Activated CD8-positive, alpha-beta memory T cell treated with anti-CD3 and anti-CD28 coated beads, Interleukin-2, amount 50 U/mL, for 24 hours (primary cell): ENCODE measurements around the gene TUBGCP2.

Source experiments
- DNase-seq: peaks from one replicate; pipeline ENCODE4 v3.0.0-alpha.2; 2020; ENCODE audit errors: extremely low read depth

Gene TUBGCP2

DNA sequence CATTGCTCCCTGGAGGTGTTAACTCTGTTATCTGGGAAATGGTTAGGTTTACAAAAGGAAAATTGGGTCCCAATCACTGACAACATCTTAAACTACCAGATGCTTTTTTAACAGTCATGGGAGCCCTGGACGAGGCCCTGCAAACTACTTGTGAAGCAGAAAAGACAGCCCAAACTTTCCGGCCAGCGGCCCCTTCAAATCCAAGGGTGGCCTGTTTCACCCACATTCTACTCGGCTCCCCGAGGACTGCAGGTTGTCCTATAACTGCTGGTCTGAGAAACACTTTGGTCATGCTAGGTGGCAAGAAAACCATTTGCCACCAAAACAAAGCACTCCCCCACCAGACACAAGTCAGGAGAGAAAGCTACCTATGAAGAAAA, 2.6 kb downstream of the TUBGCP2 start:
- no peak for DNase-seq

DNA sequence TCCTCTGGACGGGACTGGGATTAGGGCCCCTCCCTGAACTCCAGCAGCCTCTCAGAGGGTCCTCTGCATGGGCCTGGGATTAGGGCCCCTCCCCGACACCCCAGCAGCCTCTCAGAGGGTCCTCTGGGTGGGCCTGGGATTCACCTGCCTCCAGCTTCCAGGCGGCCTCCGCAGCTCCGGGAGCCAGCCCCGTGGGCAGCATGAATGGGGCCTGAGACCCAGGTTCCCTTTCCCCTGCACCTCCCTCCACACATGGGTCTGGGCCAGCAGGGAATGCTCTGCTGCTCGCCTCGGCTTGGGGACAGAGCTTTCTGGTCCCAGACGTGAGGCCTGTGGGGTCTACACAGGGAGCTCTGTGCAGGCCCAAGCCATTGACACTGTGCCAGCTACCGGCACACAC, 5.5 kb downstream of the TUBGCP2 start:
- no peak for DNase-seq

DNA sequence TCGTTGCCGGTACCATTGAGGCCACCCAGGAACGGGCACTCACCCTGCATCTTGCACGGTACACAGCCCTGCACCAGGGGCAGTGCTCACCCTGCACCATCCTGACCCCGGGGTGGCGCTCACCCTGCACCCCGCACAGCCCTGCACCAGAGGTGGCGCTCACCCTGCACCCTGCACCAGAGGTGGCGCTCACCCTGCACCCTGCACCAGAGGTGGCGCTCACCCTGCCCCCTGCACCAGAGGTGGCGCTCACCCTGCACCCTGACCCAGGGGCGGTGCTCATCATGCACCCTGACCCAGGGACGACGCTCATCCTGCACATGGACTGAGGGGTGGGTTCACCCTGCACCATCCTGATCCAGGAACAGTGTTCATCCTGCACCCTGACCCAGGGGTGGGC, 6.4 kb downstream of the TUBGCP2 start:
- no peak for DNase-seq

DNA sequence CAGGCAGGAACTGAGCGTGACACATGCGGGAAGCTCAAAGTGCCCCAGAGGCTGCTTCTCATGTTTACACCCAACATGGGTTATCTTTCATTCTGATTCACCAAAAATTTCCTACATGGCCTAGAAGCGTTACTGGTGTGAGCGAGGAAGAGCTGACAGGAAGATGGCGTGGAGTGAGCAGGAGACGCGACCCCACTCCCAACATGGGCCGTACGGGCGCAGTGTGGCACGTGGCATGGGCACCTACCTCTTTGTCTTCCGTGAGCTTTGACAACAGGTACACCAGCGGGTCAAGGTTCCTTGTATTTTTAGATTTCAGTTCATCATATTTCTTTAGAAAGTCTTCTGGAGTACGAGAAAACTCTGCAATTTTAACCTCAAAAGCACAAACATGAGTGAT, 8.9 kb downstream of the TUBGCP2 start:
- no peak for DNase-seq

DNA sequence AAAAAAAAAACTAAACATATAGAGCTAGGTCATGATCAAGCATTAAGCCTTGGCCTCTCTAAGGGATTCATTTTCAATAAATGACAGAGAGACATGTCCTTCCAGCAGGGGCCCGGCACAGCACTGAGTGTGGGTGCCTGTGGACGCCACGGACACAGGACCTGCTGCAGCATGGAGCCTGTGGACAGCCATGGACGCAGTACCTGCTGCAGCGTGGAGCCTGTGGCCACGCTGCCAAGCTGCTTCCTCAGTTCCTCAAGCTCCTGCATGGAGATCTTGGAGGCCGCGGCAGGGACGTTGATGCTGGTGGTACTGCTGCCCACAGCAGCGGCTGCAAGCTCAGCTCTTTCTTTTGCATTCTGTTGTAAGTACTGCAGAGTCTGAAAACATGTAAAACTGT, 9.4 kb downstream of the TUBGCP2 start:
- DNase-seq = no peak

DNA sequence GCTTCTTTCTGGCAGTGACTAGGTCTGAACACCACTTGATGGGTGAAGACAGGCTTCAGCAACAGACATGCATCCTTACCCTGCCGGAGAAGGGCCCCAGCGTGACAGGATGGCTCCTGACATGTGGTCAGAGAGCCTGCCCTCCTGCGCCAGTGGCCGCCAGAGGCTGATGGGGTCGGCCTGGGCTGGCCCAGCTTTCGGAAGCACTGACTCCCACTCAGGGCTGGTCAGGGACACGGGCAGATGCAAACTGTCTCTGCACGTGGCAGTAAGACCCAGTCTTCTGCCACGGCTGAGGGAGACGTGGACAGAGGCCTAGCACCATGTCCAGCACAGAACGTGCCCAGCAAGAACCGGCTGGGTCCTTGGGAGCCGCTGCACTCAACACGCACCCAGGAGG, 10.2 kb downstream of the TUBGCP2 start:
- no peak for DNase-seq

DNA sequence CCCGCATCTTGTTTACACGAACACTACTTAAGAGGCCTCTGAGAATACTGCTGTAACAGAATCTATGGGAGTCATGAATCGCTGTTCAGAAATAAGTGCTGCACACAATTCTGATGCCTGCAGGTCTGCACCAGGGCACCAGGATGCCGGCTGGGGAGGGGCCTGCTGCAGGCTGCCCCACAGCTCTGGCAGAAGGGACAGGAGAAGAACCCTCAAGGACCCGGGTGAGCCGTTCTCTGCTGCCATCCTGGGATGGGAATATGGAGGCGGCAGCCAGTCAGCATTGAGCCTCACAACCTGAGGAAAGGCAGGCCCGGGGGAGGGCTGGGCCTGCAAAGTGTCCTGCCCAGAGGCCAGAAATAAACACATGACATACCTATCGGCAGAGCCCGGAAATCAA, 11.2 kb downstream of the TUBGCP2 start:
- DNase-seq = no peak

DNA sequence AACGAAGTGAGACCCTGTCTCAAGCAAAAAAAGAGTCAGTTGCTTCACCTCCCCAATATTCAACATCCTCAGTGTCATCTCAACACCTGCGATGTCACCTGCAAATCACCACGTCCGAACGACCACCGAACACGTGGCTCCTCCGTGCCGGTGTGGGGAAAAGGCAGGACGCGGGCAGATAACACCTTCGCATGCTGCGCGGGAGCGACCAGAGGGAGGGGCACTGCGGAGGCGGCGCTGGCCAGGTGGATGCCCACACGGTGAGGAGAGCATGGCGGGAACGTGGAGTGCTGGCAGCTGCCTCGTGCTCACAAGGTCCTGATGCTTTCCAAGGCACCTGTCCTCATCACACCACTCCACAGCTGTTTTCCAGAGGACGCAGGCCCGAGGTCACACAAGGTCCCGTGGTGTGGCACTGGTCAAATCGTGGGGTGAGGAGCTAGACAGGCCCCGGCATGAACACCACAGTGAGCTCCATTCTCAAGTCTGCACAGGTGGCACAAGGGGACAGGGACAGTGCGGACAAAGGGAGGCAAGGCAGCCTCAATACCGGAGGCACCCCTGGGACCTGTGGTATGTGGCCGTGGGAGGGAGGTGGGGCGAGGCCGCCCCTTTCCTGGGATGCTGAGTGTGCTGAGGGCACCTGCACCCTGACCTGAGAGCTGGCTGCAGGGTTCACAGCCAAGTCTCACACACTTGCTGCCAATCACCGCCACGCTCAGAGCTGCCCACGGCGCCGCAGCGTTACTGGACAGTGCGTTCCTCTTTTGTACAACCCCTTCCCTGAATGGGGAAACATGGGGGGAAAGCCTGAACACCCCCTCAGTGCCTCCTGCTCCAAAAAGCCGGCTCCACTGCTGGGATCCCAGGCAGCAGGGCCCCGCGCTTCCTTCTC, 13.0 kb downstream of the TUBGCP2 start:
- no peak for DNase-seq

DNA sequence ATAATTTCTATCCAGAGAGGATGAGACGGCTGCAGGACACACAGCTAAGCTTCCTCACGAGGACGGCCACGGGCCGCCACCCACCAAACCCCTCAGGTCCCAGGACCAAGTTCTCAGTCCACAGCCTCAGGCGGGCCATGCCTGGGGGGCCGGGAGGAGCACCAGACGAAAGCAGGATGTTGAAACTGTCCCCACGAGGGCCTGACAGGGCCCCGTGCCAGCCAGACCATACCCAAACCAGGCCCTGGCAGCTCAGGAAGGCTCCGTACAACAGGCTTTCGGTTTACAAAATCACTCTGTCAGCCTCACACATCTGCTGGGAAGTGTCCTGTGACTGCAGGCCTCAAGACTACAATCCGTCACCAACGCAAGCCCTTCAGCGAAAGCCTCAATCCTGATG, 14.5 kb downstream of the TUBGCP2 start:
- DNase-seq = no peak

DNA sequence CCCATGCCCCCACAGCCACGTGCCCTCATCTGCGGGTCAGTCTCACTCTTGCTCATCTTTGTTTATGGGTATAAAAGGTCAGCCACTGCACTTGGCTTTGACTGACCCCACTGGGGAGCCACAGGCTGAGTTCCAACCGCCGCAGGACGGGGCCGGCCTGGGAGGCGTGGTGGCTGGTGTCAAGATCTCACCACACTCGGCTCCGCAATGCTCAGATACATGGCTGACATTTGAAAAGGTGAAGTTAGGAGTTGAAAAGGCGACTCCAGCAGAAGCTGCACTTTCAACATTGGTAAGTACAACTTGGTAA, 14.9 kb downstream of the TUBGCP2 start:
- no peak for DNase-seq

DNA sequence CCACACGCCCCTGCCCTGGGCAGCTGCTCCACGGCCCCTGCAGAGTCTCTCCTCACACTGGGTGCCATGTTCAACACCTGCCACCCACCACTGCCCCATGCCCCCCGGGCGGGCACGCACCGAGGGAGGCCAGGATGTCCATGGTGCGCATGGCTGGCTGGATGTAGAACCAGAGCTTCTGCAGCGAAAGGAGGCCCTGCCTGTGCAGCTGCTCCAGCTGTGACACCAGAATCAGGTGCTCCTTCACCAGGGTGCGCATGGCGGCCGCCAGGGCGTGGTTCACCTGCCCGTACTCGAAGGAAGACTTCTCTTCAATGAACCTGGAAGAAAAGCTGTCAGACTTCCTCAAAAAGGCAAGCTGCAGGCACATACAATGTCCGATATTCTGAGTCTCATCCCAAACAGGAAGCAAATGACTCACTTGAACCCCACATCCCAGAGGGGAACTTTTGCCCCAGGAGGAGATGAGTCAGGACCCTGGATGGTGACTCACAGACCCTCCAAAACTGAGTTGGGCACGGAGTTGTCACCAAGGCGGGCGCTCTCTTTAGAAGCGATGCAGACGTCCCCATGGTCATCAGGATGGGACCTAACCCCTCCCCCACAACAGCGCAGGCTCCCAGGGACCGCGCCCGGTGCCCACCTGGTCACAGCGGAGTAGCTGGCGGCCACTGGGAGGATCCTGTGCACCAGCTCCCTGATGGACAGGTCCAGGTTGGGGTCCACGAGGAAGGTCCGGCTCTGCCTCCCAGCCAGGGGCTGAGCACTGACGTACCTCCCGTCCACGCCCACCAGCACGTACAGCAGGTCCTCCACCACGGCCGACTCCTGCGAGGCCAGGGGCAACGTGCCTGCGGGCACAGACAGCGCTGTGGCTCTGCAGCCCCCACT, 15.5 kb downstream of the TUBGCP2 start:
- no peak for DNase-seq

DNA sequence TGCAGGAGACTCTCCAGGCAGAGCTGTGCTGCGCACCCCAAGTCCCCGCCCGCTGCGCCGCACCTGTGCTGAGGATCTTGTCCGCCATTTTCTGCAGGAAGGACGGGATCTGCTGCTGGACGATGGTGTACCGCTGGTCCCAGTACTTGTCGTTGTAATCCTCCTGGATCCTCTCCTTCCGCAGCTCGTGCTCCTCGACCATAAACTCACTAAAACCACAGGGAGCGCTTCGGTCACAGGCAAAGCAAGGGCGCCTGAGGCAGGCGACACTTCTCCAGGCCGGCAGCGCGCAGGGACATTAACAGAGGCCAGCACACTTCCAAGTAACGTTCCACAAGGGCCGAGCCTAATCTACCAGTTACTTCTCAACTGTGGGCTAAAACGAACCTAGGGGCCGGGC, 18.9 kb downstream of the TUBGCP2 start:
- DNase-seq = no peak

DNA sequence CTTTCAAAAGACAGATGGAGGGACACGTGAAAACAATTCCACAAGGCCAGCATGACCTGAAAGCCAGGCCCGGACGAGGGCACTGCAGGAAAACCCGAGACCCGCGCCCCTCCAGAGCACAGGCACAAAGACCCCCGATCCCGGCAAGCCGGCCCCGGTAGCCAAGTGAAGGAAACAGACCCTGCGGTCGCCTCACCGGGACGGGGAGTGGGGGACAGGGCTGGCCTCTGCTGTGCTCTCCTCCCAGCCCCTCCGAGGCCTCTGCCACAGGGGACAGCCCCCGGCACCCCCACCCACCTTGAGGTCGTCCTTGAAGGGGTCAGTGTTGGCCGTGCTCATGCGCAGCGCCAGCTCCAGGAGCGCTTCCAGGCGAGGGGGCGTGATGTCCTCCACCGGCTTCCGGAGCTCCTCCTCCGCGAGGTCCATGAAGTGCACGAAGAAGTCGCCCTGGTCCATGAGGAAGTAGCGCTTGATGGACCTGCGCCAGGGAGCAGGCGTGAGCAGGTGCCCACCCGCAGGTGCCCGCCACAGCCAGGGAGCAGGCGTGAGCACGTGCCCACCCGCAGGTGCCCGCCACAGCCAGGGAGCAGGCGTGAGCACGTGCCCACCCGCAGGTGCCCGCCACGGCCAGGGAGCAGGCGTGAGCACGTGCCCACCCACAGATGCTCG, 20.7 kb downstream of the TUBGCP2 start:
- no peak for DNase-seq

DNA sequence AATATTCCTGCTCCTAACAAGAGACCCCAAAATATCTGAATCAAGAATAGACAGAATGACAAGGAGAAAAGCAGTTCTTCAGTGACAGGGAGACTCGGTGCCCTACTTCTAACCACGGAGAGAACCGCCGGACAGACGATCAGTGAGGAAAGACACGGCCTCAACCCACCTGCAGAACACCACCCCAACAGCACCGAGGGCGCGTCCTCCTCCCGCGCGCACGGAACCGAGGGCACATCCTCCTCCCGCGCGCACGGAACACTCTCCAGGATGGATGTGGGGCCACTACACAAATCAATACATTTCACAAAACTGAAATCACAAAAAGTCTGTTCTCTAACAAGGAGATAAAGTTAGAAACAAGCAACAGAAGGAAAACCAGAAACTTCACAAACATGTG, 22.3 kb downstream of the TUBGCP2 start:
- no peak for DNase-seq

DNA sequence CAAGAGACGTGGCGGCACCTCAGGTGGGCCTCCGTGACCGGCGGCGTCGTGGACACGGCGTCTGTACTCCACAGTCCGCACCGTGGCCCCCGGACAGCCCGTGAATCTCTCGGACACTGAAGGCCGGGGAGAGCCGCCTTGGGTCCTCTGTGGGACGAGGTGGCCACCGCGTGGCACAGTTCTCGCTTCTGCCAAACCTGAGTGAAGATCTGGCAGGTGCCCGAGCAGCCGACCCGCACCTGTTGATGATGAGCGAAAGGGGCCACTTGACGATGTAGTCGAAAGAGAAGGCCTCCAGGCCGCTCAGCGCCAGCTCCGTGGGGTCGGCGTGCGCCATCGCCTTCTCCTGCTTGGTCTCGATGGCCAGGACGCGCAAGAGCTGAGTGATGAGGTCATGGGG, 23.5 kb downstream of the TUBGCP2 start:
- DNase-seq = no peak

DNA sequence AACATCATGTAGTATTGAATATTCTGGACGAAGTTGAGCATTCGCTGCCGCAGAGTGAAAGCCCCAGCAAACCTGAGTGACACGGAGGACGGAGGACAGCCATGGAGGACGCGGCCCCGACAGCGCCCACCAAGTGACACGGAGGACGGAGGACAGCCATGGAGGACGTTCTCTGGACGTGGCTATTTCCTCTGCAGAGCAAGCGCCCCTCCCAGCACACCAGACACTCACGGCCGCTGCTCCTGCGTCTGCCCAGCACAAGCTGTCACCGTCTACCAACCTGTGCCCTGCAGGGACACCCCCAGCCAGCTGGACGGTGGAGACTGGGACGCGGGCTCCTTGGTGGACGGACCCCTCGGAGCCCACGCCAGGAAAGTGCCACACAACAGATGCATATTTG, 24.7 kb downstream of the TUBGCP2 start:
- no peak for DNase-seq

DNA sequence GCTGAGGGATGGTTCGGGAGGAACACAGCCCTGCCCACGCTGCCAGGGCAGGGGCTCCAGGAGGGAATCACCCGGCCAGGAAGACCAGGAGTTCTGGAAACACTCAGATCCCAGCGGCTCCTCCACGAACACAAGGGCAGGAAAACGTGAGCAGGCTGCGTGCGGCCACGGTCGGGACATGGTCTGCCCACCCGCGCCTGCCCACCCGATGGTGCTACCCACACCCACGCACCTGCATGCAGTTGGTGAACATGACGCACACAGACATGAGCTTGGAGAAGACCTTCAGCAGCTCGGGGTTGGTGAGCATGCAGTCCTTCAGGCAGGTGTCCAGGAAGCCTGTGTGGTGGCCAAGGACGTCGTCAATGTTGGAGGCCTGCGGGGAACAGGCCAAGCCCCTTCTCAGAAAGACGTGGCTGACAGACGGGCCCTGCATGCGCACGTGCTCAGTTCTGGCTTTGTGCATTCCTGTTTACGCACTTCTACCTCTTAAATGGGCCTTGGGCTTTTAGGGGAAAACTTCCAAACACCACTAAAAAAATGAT, 25.8 kb downstream of the TUBGCP2 start:
- no peak for DNase-seq

DNA sequence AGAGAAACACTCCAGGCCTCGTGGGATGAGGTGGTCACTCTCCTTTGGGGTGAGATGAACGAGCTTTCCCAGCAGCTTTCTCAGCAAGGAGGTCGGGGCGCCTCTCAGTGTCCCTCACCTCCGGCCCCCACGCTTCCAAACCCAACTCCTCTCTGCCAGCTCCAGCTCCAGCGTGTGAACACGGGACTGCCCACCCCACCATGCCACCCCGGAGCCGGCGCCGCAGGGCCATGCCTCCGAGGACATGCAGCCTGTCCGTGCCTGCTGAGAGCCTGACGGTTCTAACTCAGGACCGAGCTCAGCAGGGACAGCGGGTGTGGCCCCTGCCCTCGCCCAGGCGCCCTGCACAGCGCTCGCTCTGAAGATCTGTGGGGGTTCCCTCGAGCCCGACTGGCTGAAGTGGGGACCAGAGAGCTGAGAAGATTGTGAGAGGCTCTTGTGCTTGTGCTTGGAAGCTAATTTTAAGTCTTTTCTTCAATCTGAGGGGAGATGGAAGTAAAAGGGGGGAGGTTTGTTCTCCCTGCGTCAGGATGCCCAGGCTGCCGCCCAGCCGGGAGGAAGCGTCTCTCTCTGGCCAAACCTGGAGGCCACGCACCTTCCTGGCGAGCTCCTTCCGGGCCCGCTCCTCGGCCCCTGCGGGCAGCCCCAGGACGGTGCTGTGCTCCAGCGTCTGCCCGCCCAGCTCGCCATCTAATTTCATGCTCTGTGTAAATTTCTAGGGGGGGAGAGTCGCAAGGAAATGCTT, 26.9 kb downstream of the TUBGCP2 start:
- DNase-seq = no peak

DNA sequence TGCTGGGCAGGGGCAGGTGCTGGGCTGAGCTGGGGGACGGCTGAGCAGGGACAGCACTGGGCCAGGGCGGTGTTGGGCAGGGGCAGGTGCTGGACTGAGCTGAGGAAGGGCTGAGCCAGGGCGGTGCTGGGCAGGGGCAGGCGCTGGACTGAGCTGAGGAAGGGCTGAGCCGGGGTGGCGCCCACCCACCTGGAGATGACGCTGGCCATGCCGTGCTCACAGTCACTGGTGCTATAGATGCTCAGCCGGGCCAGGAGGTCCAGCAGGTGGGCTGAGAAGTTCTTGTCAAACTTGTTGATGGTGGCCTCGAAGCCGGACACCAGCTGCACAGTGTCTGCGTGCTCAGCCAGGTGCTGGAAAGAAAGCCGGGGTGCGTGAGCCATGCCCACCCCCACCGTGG, 27.6 kb downstream of the TUBGCP2 start:
- no peak for DNase-seq

DNA sequence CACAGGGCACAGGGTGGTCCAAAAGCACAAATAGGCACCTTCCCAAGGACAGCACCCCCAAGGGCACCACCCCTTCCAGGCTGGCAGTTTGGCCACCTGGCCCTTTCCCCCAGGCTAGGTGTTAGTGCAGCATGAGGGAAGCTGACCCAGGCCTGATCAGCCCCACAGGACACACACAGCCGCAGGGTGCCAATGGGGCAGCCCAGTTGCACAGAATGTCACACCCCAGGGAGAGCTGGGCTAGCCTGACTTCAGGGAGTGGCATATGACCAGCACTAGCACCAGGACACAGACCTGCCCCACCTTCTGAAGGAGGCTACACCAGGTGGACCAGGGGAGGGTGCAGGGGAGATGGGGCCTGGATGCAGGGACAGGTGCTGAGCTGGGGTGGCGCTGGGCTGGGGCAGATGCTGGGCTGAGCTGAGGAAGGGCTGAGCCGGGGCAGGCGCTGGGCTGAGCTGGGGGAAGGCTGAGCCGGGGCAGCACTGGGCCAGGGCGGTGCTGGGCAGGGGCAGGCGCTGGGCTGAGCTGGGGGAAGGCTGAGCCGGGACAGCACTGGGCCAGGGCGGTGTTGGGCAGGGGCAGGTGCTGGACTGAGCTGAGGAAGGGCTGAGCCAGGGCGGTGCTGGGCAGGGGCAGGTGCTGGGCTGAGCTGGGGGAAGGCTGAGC, 28.1 kb downstream of the TUBGCP2 start:
- DNase-seq = no peak
